ENCODE measurements around the gene CDK19.
"Not testable (repeated sequence)": the region's sequence is repeated elsewhere in the genome, so short reads cannot be mapped to it uniquely, and the experiment has no call there.

CDK19 gene

DNA sequence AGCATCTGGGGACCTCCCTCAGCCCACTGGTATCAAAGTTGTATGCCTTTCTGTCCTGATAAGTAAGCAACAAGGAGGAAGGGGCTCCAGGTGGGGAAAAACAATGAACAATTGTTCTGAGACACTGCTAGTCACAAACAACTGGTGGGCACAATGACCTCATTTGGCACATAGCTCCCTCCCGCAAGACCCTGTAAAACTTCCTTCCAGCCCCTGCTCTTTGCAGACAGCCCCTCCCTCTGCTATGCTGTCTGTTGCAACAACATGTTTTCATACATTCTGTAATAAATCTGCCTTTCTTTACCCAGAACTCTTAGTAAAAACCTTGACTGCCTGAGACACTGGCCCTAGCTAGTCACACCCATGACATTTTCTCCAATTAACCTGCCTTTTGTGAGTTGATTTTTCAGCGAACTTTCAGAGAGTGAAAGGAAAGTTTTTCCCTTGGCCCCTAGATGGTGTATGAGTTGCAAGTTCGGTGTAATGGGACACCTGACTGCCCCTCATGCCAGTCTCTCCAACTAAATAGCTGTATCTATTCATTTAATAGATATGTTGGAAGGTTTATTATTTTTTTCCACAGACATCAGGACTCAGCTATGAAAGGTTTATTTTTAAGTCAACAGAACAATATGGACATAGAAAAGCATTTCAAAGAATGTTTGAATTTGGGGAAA lies 196.5 kb downstream of the CDK19 start:
- no peak for DNase-seq

DNA sequence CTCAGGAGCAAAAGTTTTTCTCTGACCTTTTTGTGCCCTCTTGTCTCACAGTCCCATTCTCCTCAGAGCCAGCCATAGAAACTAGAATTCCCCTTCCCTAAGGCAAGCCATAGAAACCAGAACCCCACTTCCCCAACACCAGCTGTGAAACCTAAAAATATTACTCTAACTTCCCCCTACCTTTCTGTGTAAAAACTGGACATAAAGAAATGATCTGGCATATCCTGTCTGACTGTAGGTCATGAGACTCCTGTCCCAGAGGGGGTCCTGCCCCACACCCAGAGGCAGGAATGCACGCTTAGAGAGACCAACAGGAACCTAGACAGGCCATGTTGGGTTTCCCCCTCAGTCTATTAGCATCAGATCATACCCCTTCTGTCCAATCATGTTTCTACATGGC lies 198.2 kb downstream of the CDK19 start:
- peak; percentile 44 to 73 (median 66) for DNase-seq

DNA sequence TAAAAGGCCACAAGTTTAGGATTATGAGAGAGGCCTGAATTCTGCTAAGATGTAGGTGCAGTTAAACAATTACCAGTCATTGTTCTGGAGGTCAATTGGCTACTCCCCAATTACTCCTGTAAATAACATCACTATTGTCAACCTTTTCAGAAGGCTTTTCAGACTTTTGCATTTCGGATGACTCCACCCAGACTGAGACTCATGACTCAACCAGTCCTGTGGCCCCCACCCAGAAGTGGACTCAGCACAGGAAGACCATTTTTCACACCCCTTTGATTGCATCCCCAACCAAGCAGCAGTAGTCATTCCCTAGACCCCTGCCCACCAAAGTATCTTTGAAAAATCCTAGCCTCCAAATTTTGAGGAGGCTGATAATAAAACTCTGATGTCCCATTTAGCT lies 199.5 kb downstream of the CDK19 start:
- DNase-seq: no peak

DNA sequence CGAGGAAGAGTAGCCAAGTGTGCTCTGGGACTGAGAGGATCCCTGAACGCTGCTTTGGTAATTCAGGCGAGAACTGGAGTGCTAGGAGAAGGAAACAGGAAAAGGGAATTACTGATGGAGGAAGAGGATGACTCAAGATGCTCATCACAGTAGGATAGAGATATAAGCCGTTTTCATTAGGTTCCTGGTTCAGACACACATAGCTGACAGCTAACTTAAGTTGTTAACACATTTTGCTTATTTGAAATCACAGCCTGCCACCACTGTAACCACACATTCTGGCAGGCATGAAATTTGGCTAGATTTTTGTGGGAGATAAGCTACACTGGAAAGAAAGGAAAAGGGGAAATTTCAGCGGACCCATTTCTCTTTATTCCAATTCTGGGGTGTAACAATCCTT lies 200.7 kb downstream of the CDK19 start:
- peak in 2 of 4 experiments; percentile 6 to 19 for DNase-seq

DNA sequence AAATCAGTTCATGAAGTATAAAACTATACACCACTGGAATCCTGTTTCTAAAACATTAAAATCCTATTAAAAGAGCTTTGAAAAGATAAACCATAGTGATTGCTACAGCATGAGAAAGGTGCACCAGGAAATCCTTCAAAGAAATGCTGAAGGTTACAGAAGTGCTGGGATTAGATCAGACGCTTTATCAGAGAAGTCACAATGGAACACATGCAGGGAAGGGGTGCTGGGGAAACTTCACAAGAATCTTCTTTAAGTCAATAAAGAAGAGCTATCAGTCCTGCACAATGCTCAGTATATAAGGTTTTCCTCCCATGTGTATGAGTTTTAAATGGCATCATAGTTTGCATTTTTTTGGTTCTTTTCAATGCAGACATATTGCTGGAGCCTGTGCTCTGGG lies 201.2 kb downstream of the CDK19 start:
- DNase-seq: no peak

DNA sequence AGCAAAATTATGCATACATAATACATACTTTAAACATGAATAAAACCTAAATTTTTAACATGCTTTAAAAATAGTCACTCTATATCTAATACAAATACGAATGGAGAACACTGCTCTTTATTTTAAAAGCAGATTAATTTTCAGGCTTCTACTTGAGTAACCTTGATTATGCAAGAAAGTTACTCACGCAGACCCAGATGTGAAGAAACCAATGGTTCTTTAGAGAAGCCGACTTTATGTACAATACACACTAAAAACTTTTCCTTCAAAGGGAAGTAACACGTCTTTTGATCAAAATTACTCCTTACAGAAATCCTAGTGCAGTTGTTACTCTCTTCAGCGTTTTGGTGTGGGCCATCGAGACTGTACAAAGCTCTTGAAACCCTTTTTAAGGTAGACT lies 201.9 kb downstream of the CDK19 start:
- peak; percentile 39 to 83 (median 66) for DNase-seq

DNA sequence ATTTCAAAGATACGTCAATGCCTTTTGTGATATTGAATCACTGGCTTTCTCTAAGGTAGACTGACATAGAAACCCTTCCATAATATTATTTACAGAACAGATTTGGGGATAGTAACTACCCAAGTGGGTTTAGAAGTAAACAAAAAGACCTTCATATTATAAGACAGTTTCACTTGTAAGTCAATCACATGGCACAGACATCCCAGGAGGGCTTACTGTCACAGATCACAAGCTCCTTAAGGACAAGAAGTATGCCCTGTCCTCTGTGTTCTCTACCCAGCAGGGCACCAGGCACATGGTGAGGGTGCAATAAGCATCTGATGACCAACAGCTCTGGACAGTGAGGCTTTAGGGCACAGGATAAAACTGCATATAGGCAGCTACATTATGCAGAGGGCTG lies 203.0 kb downstream of the CDK19 start:
- no peak for DNase-seq

DNA sequence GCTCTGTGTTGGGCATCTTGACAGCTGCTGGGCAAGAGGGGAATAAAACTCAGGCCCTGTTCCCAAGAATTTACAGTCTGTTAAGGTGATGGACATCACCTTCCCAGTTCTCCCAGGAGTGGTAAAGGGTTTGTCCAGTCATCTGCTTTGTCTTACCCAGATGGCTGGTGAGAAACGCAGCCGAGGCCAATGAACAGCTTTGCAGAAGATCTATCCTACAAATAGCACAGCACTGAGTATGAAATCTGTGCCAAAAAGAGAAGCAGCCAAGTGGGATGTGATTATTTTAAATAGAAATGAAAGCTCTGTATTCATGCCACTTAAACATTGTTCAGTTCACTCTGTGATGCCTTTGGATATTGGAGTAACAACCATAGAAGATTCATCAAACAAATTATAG lies 206.2 kb downstream of the CDK19 start:
- DNase-seq: no peak

DNA sequence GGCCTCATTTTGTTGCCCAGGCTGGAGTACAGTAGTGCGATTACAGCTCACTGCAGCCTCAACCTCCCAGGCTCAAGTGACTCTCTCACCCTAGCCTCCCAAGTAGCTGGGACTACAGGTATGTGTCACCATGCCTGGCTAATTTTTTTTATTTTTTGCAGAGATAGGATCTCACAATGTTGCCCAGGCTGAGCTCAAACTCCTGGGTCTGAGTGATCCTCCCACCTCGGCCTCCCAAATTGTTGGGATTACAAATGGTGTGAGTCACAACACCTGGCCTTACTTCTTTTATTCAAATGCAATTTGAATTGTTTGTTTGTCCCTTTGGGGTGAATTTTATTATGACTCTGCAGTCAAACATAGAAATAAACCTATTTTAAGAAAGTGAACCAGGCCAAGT lies 207.1 kb downstream of the CDK19 start:
- DNase-seq: no peak

DNA sequence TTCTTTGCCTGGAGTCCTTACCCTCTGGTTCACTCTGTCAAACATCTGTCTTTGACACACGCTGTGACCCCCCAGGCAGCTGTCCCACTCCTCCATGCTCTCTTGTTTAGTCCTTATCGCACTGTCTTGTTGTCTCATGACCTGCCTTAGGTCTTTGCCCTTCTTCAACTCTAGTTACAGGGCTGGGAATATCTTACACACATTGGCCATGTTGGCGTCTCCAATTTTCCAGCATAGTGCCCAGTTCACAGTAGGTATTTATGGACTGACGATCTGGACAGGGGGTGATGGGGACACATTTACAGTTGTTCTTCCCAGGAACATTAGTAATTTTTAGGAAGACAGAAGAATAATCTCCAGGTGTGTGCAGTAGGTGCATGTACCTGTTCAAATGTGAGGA lies 209.1 kb downstream of the CDK19 start:
- no peak for DNase-seq

DNA sequence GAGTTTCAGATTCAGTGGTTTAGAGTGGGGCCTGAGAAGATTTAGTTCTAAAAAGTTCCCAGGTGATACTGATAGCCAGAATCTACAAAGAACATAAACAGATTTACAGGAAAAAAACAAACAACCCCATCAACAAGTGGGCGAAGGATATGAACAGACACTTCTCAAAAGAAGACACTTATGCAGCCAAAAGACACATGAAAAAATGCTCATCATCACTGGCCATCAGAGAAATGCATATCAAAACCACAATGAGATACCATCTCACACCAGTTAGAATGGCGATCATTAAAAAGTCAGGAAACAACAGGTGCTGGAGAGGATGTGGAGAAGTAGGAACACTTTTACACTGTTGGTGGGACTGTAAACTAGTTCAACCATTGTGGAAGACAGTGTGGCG lies 214.6 kb downstream of the CDK19 start:
- DNase-seq: not testable (repeated sequence)

DNA sequence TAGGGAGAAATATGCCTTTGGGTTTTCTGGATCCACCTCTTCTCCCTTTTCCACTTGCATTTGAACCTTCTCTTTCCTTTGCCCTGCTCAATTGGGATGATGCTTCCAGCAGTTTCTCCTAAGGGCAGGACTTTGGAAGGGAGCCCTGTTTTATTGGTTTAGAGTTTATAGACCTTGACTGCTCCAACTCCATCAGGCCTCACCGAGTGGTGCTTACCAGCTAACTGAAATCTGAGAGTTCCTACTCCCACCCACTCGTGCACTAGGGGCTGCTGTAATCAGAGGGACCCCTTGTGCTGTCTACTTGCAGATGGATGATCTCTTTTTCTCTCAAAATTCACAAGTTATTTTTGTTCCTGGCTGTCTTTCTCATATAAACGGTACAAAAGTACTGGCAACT lies 217.5 kb downstream of the CDK19 start:
- no peak for DNase-seq

DNA sequence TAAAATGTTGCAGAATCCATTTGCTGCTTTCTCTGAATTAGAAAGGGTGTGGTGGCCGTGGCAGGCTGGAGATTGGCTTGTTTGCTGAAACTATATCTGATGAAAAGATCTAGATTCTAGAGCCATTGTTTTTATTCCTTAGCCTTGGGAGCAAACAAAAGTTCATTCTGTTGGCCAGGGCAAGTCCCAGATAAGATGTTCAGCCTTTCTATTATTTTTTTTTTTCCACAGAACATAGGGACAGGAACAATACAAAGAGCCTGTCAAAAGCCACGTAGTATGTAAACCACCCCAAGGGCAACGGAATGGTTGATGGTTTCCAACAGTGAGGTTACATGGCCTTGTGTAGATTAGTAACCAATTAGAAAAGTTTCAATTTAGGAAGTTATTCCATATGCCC lies 218.9 kb downstream of the CDK19 start:
- no peak for DNase-seq

DNA sequence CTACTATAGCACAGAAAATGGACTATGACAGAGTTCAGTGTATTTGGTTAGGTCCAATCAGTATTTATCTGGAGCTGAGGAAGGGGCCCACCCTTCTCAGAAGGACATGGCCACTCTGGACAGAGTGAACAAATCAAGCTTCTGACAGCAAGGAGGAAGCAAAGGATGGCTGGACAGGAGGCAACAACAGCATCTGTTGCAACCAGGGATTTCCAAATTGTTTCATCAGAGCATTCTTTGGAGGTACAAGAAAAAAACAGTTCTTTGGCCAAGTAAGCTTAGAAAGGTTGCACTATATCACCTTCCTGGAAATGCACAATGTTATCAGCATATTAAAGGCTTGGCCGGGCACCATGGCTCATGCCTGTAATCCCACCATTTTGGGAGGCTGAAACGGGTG lies 220.2 kb downstream of the CDK19 start:
- DNase-seq: peak in 2 of 4 experiments; percentile 11 to 30

DNA sequence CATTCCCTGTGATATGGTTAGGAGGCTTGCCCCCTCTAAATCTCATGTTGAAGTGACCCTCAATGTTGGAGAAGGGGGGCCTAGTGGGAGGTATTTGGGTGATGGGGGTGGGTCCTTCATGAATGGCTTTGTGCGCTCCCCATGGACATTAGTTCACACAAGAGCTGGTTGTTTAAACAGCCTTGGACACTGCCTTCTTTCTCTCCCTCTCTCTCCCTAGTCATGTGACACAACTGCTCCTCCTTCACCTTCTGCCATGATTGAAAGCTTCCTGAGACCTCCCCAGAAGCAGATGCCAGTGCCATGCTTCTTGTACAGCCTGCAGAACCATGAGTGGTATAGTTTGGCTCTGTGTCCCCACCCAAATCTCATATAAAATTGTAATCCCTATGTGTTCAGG lies 221.6 kb downstream of the CDK19 start:
- DNase-seq: no peak

DNA sequence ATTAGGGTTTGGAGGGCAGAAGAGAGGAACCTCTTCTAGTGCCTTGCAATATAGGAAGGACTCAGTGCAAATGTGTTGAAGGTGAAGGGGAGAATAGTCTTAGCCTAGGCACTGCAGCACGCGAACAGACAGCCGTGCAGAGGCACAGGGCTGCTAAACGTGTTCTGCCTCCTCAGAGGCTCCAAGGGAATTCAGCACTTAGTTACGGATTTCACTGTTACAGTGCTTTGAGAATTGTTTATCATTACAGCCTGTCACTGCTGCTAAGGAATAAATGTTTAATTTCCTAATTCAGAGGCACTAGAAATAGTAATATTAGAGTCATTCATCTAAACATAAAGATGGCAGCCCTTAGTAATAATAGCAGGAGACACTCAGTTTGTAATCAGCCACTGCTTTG lies 222.5 kb downstream of the CDK19 start:
- no peak for DNase-seq

DNA sequence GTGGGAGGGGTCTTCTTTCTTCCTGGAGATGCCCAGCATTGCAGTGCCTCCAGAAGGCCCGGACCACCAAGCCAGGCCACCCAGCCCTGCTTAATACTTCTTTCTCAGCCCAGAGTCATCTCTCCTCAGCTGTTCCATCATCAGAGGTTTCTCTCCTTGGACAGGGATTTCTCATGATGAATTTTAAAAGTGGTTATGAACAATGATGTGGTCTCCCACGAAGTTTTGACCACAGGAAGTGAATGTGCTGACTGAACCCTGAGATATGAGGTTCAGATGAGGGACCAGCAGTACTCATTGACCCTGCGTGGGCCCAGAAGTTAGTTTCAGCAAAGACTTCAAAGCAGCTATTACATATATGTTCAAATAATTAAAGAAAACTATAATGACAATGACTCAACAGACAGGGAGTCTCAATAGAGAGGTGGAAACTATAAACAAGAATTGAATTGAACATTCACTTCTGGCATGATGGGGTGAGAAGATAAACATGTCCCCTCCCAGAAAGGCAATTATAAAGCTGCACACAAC lies 224.4 kb downstream of the CDK19 start:
- peak in 2 of 4 experiments; percentile 12 to 54 for DNase-seq

DNA sequence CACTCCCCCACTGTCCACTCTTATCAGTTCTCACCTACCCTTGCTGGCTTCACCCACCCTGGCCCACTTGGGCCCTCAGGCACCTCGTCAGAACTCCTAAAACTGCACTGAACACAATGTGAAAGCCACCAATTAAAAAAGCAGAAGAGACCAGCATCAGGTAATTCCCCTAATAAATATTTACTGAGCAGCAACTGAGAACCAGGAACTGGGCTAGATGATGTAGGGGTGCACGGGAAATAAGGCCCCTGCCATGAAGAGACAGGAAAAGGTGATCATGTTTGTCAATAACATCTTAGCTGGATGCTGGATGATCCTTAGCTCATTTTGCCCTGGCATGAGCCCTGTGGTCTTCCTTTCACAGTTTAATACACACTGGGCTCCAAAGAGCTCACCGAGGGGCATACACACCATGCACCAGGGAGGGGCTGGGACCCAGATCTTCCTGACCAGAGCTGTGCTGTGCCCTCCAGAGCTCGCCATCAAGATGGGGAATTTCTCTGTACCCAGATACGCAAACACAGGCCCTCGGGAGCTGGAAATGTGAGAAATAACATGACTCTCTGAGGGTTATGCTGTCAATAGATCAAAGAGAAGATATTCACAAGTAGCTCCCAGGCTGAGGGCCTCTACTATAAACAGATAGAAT lies 225.3 kb downstream of the CDK19 start:
- peak; percentile 24 to 65 (median 44) for DNase-seq

DNA sequence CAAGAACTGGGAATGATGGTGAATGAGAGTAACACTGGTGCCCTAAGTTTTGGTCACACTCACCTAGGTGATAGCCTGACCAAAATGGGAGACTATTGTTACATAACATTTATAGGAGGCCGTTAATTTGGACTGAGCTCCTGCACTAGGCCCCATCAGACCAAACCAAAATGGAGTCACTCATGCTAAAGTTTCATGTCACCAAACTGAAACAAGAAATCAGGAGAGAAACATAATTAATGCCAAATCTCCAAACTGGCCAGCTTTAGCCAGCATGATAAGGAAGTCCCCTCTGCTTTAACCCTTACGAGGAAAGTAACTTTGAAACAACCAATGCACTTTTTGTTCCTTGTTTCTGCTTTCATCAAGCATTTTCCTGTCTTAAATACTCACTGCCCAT lies 227.9 kb downstream of the CDK19 start:
- no peak for DNase-seq

DNA sequence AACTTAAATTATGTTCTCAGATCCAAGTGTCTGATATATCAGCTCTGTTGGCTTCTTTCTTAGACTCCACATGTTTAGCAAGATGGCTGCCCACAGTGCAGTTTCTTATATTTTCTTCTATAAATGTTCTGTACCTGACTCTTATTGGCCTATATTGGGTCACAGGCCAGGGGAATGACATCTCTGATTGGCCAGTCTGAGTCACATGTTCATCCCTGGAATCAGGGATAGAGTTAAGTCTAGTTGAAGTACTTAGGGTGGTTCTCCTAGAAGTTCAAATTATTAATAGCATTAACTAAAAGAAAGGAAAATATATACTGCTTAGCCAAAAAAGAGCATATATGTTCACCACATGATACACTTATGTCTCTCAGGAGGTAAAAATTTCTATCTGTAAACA lies 233.6 kb downstream of the CDK19 start:
- no peak for DNase-seq

DNA sequence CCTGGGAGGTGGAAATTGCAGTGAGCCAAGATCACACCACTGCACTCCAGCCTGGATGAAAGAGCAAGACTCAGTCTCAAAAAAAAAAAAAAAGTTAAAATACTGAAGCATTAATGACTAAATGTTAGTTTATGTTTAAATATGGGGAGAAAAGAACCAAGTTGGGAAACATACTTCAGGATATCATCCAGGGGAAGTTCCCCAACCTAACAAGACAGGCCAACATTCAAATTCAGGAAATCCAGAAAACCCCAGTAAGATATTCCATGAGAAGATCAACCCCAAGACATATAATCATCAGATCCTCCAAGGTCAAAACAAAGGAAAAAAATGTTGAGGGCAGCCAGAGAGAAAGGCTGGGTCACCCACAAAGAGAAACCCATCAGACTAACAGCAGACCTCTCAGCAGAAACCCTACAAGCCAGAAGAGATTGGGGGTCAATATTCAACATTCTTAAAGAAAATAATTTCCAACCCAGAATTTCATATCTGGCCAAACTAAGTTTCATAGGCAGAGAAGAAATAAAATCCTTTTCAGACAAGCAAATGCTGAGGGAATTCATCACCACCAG lies 237.6 kb downstream of the CDK19 start:
- DNase-seq: not testable (repeated sequence)

DNA sequence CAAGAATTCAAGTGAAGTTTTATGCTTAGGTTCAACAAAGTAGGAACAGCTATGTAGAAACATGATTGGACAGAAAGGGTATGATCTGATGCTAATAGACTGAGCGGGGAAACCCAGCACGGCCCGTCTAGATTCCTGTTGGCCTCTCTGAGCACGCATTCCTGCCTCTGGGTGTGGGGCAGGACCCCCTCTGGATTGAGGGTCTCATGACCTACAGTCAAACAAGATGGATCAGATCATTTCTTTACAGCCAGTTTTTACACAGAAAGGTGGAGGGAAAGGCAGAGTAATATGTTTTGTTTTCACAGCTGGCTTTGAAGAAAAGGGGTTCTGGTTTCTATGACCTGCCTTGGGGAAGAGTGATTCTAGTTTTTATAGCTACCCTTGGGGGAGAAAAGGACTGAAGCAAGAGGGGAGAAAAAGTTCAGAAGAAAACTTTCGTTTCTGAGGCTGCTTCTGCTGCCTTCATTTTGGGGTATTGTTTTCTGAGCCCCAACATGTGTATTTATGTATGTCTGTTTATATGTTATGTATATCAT lies 239.3 kb downstream of the CDK19 start:
- DNase-seq: no peak

DNA sequence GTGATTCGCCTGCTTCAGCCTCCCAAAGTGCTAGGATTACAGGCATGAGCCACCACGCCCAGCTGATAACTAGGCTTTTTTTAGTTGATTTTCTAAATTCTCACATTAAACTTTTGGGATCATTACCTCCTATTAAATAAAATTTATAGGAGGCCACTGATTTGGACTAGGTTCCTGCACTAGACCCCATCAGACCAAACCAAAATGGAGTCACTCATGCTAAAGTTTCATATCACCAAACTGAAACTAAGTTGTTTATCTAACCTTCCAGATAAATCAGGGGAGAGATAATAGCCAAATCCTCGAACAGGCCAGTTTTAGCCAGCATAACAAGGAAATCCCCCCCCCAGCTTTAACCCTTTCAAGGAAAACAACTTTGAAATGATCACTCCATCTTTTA lies 240.5 kb downstream of the CDK19 start:
- DNase-seq: no peak

DNA sequence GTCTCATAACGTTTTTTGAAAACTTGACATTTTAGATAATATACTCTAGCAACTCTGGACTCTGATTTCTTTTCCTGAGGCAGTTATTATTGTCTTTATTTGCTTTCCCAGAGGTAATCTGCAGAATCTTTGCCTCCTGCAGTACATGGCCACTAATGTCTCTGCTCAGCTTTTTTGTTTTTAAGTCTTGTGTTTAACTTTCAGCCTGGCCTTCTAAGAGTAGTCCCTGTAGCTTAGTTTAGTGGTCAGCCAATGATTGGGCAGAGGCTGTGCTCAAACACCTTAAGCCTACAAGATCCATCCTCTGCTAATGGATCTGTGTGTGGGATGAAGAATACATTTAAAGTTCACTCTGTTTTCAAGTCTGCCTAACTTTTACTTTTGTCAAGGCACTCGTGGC lies 241.7 kb downstream of the CDK19 start:
- no peak for DNase-seq
